Osteocyte (in vitro differentiated cells): ENCODE measurements around the gene UBE2L3. TPM values are rescaled to one million over a fixed set of nuclear protein-coding genes. Genes with fewer than 3 reads are reported as not detected.
"Not testable (repeated sequence)": the region's sequence is repeated elsewhere in the genome, so short reads cannot be mapped to it uniquely, and the experiment has no call there.

Source experiments
- DNase-seq: peaks from one replicate; pipeline ENCODE4 v3.0.0; 2021; ENCODE audit warnings: mixed read lengths; ENCODE audit not compliant: unreplicated experiment; ENCODE audit errors: extremely low spot score
- H3K27ac Mint-ChIP-seq: one replicate; pipeline ENCODE4 v1.8.0; 2021; ENCODE audit warnings: mild to moderate bottlenecking, mixed read lengths; ENCODE audit not compliant: unreplicated experiment
- H3K27me3 Mint-ChIP-seq: one replicate; pipeline ENCODE4 v1.8.0; 2021; ENCODE audit warnings: mixed read lengths; ENCODE audit not compliant: unreplicated experiment
- H3K36me3 Mint-ChIP-seq: one replicate; pipeline ENCODE4 v1.8.0; 2021; ENCODE audit warnings: mixed read lengths; ENCODE audit not compliant: unreplicated experiment
- H3K4me1 Mint-ChIP-seq: one replicate; pipeline ENCODE4 v1.8.0; 2021; ENCODE audit warnings: mixed read lengths; ENCODE audit not compliant: unreplicated experiment
- H3K4me3 Mint-ChIP-seq: one replicate; pipeline ENCODE4 v1.8.0; 2021; ENCODE audit warnings: mild to moderate bottlenecking, moderate library complexity, mixed read lengths; ENCODE audit not compliant: unreplicated experiment
- H3K9me3 Mint-ChIP-seq: one replicate; pipeline ENCODE4 v1.8.0; 2021; ENCODE audit warnings: mixed read lengths; ENCODE audit not compliant: unreplicated experiment
- CTCF ChIP-seq: fragments of 200-600 bp; sonication (generic); IDR thresholded peaks from 2 replicates; pipeline ENCODE4 v1.5.0; 2021; ENCODE audit warnings: antibody characterized with exemption, mild to moderate bottlenecking, moderate library complexity
- long read RNA-seq: library from polyadenylated mRNA; unstranded; transcript quantifications from one replicate; pipeline ENCODE4 v2.0.0, GENCODE V29; 2021
- total RNA-seq: library from RNA; stranded (reverse); gene quantifications from 2 replicates; pipeline ENCODE4 v1.2.1, GENCODE V29; 2021

UBE2L3 gene
- total RNA-seq = 57.1 and 57.9 TPM in 2 replicates
- long read RNA-seq, transcript UBE2L3-201 (4 exons, 3,028 nt) = major isoform, 429 of 451 reads
- long read RNA-seq, partial matches to known transcripts = 6 of 451 reads
- long read RNA-seq, other reads (novel, unspliced or antisense) = 15 of 451 reads

- DNase-seq = peak; percentile 95
- Mint-ChIP-seq H3K4me3 (peak within 1 kb of the TSS; percentile 85), H3K9me3 (no peaks in the 10 kb centered on the region), H3K4me1 (peaks cover 33% of the 10 kb centered on the region), H3K27me3 (no peaks in the 10 kb centered on the region), H3K36me3 (peaks cover 2% of the 10 kb centered on the region), H3K27ac (peak within 1 kb of the TSS; percentile 88)
- TF ChIP-seq CTCF = no peak
These were observed at the start of gene UBE2L3 for GRCh38 chr22:21567456-21568346. UBE2L3 (plus strand) TSS chr22:21567714; CDS start chr22:21567745, 31 bp downstream.

GRCh38 chr22:21526705-21527500, 40.6 kb upstream of the UBE2L3 start:
- not testable (repeated sequence) for H3K4me3 Mint-ChIP-seq, H3K27me3 Mint-ChIP-seq, DNase-seq, H3K27ac Mint-ChIP-seq, H3K9me3 Mint-ChIP-seq, H3K36me3 Mint-ChIP-seq, H3K4me1 Mint-ChIP-seq

- H3K27me3 Mint-ChIP-seq, H3K9me3 Mint-ChIP-seq, H3K4me1 Mint-ChIP-seq, H3K4me3 Mint-ChIP-seq, H3K36me3 Mint-ChIP-seq, H3K27ac Mint-ChIP-seq, DNase-seq: not testable (repeated sequence)
These were observed 36.0 kb upstream of the UBE2L3 start for GRCh38 chr22:21531525-21531924.

GRCh38 chr22:21532863-21533648, 34.5 kb upstream of the UBE2L3 start:
- not testable (repeated sequence) for H3K27me3 Mint-ChIP-seq, H3K4me1 Mint-ChIP-seq, H3K27ac Mint-ChIP-seq, H3K9me3 Mint-ChIP-seq, H3K36me3 Mint-ChIP-seq, H3K4me3 Mint-ChIP-seq, DNase-seq

GRCh38 chr22:21539862-21540261, 27.7 kb upstream of the UBE2L3 start:
- H3K4me3 Mint-ChIP-seq, H3K27ac Mint-ChIP-seq, DNase-seq, H3K27me3 Mint-ChIP-seq, H3K4me1 Mint-ChIP-seq, H3K36me3 Mint-ChIP-seq, H3K9me3 Mint-ChIP-seq: not testable (repeated sequence)

- H3K4me3 Mint-ChIP-seq, H3K4me1 Mint-ChIP-seq, H3K27ac Mint-ChIP-seq, H3K9me3 Mint-ChIP-seq, H3K27me3 Mint-ChIP-seq, H3K36me3 Mint-ChIP-seq: not testable (repeated sequence)
- peak; percentile 8 for DNase-seq
These were observed 22.8 kb upstream of the UBE2L3 start for GRCh38 chr22:21544432-21545322.

GRCh38 chr22:21549558-21549957, 18.0 kb upstream of the UBE2L3 start:
- DNase-seq, H3K4me1 Mint-ChIP-seq, H3K27me3 Mint-ChIP-seq, H3K9me3 Mint-ChIP-seq, H3K4me3 Mint-ChIP-seq, H3K27ac Mint-ChIP-seq, H3K36me3 Mint-ChIP-seq: not testable (repeated sequence)

- not testable (repeated sequence) for H3K4me3 Mint-ChIP-seq
These were observed 17.4 kb upstream of the UBE2L3 start for GRCh38 chr22:21550008-21550677.

GRCh38 chr22:21550678-21551047, 16.9 kb upstream of the UBE2L3 start:
- DNase-seq, H3K4me1 Mint-ChIP-seq, H3K27ac Mint-ChIP-seq, H3K9me3 Mint-ChIP-seq, H3K27me3 Mint-ChIP-seq, H3K4me3 Mint-ChIP-seq, H3K36me3 Mint-ChIP-seq: not testable (repeated sequence)

More at GRCh38 chr22:21550008-21550677, 17.4 kb upstream of the UBE2L3 start:
- not testable (repeated sequence) for H3K27ac Mint-ChIP-seq, H3K27me3 Mint-ChIP-seq, H3K4me1 Mint-ChIP-seq, DNase-seq, H3K9me3 Mint-ChIP-seq, H3K36me3 Mint-ChIP-seq
